ENCODE measurements around the gene CGB2. TPM values are rescaled to one million over a fixed set of nuclear protein-coding genes. Genes with fewer than 3 reads are reported as not detected.

Gene CGB2
- total and polyA plus RNA-seq, 2 of the 13 experiments (the other 11 are each of a cell fraction or from before 2014, with no cell fraction given), result not detected

DNA sequence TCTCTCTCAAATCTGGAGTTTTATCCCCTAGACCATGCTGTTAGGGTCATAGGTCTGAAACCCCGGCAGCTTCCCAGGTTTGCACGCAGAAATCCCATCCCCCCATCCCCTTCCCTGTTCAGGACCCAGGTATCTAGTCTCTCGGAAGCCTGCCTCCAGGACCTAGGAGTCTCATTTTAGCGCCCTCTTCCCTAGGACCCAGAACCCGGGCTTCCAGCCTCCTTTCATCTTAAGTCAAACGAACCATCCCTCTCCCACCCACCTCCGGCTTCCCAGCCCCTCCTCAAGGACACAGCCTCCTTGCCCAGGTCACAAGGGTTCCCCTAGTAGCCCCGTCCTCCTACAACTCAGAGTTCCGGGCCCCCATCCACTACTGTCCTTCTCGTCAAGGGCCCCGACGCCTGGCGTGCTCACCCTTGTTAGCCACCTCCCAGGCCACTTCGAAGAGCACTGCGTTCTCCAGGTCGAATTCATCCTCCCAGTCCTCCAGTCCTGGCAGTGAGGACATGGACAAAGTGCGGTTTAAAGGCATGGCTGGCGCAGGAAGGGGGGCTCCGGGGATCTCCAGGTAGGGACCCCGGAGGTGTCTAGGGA lies 39.0 kb upstream of the CGB2 start (continued):
- TF ChIP-seq ZNF782 (CRISPR knock-in tag; IDR thresholded peaks at IDR 0.05; ENCODE audit: borderline replicate concordance) (no peak), ATAD3A (CRISPR knock-in tag; IDR thresholded peaks at IDR 0.05) (no peak), HOMEZ (CRISPR knock-in tag; IDR thresholded peaks at IDR 0.05; ENCODE audit: low read depth) (no peak), NFKBIZ (CRISPR knock-in tag; IDR thresholded peaks at IDR 0.05) (no peak), ONECUT2 (CRISPR knock-in tag; IDR thresholded peaks at IDR 0.05) (no peak), KLF13 (CRISPR knock-in tag; IDR thresholded peaks at IDR 0.05) (0 out of 2 replicates have a peak, but pooled peaks have one; percentile 60), ZKSCAN5 (CRISPR knock-in tag; IDR thresholded peaks at IDR 0.05) (no peak), TRIM22 (IDR thresholded peaks at IDR 0.05) (no peak), ZNF543 (CRISPR knock-in tag; IDR thresholded peaks at IDR 0.05) (no peak), SNAPC2 (CRISPR knock-in tag; IDR thresholded peaks at IDR 0.05) (peak; percentile 30; the same call in 1 of the 2 replicates), ZNF577 (CRISPR knock-in tag; IDR thresholded peaks at IDR 0.05; ENCODE audit: borderline replicate concordance, low read depth) (no peak), NFIC (IDR thresholded peaks at IDR 0.05; ENCODE audit: low read length) (no peak), ARNTL (CRISPR knock-in tag; IDR thresholded peaks at IDR 0.05) (no peak), SNRNP70 (IDR thresholded peaks at IDR 0.05; ENCODE audit: low read depth, low read length) (no peak), REXO4 (CRISPR knock-in tag; IDR thresholded peaks at IDR 0.05; ENCODE audit: borderline replicate concordance) (no peak), ZNF513 (CRISPR knock-in tag; conservative IDR thresholded peaks at IDR 0.05) (no peak), NFYC (CRISPR knock-in tag; IDR thresholded peaks at IDR 0.05) (no peak), ZNF232 (CRISPR knock-in tag; IDR thresholded peaks at IDR 0.05; ENCODE audit: borderline replicate concordance) (no peak)
- TF ChIP-seq, protein P1, sequence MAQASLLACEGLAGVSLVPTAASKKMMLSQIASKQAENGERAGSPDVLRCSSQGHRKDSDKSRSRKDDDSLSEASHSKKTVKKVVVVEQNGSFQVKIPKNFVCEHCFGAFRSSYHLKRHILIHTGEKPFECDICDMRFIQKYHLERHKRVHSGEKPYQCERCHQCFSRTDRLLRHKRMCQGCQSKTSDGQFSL (CRISPR knock-in tag; IDR thresholded peaks at IDR 0.05), result no peak
- TF ChIP-seq, protein P2, sequence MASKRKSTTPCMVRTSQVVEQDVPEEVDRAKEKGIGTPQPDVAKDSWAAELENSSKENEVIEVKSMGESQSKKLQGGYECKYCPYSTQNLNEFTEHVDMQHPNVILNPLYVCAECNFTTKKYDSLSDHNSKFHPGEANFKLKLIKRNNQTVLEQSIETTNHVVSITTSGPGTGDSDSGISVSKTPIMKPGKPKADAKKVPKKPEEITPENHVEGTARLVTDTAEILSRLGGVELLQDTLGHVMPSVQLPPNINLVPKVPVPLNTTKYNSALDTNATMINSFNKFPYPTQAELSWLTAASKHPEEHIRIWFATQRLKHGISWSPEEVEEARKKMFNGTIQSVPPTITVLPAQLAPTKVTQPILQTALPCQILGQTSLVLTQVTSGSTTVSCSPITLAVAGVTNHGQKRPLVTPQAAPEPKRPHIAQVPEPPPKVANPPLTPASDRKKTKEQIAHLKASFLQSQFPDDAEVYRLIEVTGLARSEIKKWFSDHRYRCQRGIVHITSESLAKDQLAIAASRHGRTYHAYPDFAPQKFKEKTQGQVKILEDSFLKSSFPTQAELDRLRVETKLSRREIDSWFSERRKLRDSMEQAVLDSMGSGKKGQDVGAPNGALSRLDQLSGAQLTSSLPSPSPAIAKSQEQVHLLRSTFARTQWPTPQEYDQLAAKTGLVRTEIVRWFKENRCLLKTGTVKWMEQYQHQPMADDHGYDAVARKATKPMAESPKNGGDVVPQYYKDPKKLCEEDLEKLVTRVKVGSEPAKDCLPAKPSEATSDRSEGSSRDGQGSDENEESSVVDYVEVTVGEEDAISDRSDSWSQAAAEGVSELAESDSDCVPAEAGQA (IDR thresholded peaks at IDR 0.05; ENCODE audit: low read depth), result no peak
- TF ChIP-seq, protein P2 (CRISPR knock-in tag; IDR thresholded peaks at IDR 0.05; ENCODE audit: borderline replicate concordance), result no peak
